GM19452 (cell line): Measurements from ENCODE around the gene GNPAT.

ENCODE experiments used
- ATAC-seq: cut with Tn5 transposase; IDR thresholded peaks from one replicate; pipeline ENCODE4 v1.9.1; 2021; ENCODE audit not compliant: unreplicated experiment

The GNPAT gene

DNA sequence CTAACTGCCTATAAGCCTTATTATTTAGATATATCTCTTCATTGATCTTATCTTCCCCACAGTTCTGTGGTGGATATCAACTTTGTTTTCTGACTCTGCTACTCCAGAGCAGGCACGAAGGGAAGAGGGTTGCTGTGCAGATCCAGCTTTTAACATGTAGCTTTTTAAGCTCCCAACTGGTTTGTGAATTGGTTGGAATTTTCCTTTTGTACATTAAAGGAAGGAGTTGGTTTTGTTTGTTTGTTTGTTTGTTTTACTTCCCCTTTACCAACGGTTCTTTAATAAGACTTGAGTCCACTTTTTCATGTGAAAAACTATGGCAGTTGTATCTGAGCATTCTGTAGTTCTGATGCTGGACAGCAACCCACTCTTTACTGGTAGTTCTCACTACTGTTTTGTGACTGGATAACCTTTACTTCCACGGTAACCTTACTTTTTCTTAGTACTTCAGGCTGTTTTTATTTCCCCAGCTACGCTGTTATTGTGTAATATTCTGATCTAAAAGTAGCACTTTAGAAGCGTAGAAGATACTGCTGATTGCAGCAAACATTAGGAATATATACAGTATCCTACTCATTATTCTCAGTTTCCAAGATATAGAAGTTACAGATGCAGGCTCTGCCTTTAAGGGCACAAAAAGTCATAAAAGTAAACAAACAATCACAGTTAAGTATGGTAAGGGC, 1.6 kb downstream of the GNPAT start:
- ATAC-seq = no peak

DNA sequence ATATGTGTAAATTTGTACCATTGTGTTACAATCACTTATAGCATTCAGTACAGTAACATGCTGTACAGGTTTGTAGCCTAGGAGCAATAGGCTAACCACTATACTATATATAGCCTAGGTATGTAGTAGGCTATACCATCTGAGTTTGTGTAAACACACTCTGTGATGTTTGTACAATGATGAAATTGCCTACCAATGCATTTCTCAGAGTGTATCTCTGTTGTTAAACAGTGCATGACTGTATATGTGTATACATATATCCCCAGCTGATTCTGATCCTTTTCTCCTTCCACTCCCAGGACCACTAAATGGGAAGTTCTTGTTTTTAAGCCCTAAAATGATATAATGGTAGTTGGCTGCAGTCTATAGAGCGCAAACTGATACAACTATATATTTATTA, 7.8 kb downstream of the GNPAT start:
- ATAC-seq = no peak

DNA sequence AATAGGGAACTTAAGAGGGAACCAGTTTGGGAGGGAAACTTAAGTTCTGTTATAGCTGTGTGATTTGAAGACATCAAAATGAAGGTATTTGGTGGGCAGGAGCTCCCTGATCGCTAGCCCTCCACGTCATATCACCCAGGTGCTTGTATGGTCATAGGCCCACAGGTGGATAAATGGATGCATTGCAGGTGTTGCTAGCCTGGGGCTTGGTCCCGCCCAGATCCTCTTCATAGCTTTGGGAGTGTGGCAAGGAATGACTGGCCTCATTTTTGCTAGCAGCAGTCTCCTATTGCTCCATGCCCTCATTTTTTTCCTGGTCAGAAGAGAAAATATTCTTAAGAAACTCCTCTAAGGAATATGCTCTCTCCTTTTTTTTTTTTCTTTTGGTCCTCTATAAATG, 11.3 kb downstream of the GNPAT start:
- ATAC-seq = no peak

DNA sequence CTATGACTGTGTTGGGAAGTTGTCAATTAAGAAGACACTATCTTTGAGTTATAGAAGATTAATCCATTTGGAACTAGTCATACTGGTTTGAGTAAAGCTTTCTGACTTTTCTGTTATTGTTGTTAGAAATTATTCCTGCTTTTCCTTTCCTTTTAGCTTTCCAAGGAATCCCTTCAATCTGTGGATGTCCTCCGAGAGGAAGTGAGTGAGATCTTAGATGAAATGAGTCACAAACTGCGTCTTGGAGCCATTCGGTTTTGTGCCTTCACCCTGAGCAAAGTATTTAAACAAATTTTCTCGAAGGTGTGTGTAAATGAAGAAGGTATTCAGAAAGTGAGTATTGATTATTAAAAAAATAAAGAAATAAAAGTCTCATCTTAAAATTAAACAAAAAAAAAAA, 19.3 kb downstream of the GNPAT start:
- no peak for ATAC-seq

DNA sequence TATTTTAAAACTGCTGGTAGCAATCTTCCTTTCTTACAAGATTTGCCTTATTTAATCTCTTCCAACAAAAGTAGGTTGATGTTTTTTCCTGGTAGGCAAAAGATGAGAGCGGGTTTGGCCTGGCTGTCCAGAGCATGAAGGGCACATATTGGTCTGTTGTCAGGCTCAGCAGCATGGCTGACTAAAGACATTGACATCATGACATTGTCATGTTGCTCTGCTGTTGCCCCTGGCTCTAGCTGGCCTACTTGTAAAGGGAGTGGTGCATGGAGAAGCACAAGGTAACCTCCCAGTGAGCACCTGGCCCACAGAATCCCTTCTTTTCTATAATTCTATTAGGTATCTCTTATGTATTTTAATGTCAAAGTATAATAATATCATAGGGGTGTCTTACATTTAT, 23.6 kb downstream of the GNPAT start:
- no peak for ATAC-seq

DNA sequence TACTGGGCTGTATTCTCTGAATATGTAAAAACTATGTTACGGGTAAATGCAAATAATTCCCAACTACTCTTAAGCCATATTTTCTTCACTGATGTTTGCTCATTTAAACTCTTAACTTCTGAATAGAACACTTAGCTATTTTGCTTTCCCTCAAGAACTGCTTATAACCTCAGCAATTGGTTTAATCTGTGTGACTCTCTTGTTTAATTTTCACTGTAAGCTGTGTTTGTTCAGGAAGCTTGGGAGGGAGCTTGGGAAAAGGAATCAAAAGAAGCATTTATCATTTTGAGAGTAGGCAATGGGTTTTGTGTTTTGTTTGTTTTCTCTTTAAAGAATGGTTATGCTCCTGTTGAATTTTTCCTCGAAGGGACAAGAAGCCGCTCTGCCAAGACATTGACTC, 24.4 kb downstream of the GNPAT start:
- ATAC-seq = no peak

DNA sequence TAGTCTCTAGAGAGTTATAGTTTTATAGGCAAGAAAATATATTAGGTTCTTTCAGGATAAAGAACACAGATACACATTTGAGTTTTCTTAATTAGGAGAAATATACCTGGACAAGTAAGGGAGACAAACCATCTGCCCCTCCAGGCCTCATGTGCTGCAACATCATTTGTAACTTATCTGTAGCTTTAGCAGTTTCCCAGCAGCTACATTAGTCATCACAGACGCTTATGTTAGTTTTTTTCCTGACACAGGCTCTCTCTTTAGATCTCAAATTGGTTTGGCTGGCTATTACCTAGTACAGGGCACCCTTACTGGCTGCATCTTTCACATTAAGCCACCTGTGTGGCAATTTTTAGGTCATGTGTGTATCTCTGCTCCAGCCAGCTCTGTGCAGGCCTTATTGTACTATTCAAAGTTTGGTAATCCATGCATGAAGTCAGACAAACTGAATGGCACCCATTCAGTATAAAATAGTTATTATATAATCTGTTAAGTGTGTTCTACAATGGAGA, 25.9 kb downstream of the GNPAT start:
- no peak for ATAC-seq

DNA sequence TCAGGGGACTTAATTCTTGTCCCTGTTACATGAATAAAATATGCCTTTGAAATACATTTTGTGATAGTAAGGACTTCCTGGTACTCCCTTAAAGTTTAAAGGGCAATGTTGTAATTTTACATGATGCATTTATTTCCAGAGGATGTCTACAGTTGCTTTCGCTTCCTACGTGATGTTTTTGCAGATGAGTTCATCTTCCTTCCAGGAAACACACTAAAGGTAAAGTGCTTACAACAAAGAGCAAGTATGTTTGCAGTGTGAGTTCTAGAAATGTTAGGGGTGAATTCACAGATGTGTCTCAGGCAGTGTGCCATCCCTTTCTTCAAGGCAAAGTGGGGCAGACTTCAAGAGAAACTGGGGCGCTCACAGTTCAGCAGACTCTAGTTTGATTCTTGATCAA, 31.2 kb downstream of the GNPAT start:
- ATAC-seq = no peak

DNA sequence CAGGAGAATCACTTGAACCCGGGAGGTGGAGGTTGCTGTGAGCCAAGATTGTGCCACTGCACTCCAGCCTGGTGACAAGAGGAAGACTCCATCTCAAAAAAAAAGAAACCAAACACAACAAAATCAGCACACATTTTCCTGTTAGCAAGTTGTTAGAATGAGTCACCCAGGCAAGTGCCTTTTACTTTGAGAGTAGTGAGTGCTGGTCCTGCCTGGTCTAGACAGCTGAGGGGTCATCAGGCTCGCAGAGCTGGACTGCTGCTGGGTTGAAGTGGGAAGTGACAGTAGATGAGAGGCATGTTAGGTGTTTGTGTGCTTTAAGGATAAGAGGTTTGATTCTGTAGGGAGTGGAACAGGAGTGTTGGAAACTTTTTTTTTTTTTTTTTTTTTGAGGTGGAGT, 31.9 kb downstream of the GNPAT start:
- no peak for ATAC-seq

DNA sequence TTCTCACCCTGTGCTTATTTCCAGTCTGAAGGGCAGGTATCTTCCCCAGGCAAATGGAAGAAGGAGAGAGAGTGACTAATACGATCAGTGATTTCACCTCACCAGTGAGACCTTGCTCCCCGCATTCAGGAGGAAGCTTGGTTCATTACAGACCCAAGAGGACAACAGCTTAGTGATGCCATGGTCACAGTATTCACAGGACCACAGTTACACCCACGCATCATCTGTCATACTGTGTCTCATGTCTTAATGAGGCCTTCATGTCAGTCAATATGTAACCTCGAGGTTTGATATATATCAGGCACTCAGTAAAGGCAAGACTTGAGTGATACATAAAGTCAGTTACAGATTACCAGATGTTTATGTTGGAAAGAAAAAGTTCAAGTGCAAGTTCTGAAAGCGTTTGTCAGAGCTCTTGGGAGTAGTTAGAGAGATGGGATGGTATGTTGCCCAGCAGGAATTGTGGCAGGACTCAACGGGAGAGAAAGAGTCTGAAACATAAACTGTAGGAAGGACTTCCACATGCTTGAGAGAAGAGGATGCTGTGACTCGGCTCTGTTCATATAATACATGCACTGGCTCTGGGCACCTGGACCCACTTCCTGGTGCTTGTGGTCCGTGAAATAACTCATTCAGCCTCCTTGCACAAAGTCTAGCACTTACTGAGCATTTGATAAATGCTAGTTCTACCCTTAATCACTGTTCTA, 33.3 kb downstream of the GNPAT start:
- ATAC-seq = no peak

DNA sequence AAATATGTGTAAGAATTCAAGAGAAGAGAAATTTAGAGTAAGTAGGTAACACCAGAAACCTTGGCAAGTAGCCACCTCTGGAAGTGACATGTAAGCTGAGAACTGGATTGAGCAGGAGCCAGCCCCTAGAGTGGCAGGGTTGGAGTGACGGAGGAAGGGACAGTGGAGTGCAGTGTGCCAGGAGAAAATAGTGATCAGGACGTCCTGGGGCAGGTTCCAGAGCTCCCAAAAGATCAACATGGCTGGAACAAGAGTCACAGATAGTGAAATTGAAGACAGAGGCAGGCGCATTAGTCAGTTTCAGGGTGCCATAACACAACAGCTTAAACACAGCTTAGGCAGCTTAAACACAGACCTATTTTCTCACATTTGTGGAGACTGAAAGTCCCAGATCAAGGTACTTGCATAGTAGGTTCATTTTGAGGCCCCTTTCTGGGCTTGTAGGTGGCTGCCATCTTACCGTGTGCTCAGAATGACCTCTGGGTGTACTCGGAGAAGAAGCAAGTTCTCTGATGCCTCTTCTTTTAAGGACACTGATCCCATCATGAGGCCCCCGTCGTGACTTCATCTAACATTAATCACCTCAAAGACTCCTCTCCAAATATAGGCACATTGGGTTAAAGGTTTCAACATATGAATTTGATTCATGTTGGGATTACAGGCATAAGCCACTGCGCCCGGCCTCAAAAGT, 37.2 kb downstream of the GNPAT start:
- no peak for ATAC-seq

DNA sequence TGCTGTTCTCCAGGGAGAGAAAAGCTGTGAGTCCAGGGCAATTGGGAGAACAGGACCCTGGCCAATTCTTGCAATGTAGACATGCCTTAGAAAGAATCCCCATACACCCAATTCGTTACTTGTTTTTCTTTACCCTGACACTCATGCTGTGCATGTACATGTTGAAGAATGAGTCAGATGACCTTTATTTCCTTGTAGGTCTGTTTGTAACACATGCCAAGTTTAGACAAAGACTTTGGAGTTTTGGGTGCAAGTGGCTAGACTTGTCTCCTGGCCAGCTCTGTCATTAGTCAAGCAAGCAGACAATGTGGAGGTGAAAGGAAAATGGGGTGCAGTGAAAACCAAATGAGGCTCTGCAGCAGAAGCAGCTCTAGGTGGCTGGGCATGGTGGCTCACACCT, 38.1 kb downstream of the GNPAT start:
- no peak for ATAC-seq

DNA sequence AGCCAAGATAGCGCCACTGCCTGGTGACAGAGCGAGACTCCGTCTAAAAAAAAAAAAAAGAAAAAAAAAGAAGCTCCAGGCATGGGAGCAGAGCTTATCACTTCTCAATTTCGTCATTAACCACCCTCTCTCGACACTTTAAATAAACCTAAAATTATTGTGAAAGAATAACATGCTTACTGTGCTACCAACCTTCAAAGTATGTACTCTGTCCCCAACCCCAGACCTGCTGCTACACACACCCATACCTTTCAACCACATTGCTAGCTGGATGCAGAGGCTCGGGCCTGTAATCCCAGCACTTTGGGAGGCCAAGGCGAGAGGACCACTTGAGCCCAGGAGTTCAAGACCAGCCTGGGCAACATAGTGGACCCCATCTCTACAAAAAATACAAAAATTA, 38.7 kb downstream of the GNPAT start:
- no peak for ATAC-seq

DNA sequence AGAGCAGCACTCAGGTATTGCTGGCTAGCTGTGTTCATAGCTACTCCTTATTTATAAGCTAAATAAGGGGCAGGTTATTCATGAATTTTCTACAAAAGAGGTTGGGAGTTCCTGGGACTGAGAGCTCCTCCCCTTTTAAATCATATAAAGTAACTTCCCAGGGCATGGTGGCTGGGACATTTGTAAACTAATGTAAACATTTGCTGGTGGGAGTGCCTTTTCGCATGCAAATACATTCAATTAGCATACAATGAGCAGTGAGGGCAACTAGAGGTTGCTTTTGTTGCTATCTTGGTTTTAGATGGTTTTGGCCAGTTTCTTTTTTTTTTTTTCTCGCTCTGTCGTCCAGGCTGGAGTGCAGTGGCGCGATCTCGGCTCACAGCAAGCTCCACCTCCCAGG, 43.4 kb downstream of the GNPAT start:
- ATAC-seq = no peak

DNA sequence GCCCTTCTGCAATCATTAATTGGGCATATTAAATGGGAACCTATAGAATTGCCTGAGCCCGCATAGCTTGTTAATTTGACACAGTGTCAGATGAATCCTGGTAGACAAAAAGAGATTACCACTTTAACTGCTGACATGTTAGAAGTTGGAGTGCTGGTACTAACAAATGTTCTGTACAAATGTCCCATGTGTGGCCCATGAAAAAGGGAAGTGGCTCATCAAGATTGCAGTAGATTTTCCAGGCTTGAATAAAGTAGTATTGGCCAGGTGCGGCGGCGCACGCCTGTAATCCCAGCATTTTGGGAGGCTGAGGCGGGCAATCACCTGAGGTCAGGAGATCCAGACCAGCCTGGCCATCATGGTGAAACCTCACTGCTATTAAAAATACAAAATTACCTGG, 45.6 kb downstream of the GNPAT start:
- ATAC-seq = no peak

DNA sequence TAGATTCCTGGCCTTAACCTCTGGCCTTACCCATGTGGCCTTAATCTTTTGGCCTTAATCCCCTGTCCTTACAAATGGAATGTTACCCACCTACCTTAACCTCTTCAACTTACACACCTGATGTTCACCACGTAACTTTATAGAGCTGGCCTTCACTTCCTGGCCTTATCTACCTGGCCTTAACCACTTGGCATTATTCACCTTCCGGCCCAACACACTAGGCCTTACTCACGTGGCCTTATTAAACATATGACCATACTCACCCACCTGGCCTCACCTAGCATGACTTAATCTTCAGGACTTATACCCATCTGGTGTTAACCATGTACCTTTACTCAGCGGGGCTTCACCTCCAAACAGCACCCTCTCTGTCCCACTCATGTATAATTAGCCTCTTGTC, 54.9 kb downstream of the GNPAT start:
- no peak for ATAC-seq

DNA sequence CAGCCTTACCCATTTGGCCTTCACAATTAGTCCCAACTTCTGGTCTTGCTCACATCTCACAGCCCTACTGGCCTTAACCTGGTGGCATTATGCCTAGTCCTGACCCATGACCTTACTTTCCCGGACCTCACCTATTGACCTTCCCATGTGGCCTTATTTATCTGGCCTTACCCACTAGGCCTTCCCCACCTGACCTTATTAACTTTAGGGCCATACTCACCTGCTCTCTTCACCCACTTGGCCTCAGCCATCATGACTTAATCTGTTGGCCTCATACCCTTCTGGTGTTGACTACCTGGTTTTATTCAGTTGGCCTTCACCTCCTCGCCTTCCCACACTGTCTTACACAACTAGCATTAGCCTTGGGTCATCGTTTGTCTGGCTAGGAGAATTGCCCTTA, 61.0 kb downstream of the GNPAT start:
- ATAC-seq = no peak

DNA sequence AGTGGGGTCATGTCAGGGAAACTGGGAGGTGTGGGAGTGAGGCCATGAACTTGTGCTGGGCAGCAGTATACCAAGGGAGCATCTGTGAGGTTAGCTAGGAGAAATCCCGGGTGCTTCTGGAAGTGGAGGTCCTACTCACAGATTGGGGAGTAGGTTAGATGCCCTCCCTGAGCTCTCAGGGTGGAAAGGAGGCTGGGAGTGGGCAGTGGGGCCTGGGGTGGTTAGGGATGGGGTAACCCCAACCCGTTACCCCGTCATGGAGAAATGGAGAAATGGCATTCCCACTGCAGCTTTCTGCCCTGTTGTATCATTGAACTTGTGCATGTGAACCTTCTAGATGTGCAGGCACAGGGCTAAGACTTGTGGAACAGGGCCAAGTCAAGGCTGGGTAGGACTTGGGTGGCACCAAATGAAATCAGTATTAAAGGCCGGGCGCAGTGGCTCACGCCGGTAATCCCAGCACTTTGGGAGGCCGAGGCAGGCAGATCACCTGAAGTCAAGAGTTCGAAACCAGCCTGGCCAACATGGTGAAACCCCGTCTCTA, 69.5 kb downstream of the GNPAT start:
- no peak for ATAC-seq

DNA sequence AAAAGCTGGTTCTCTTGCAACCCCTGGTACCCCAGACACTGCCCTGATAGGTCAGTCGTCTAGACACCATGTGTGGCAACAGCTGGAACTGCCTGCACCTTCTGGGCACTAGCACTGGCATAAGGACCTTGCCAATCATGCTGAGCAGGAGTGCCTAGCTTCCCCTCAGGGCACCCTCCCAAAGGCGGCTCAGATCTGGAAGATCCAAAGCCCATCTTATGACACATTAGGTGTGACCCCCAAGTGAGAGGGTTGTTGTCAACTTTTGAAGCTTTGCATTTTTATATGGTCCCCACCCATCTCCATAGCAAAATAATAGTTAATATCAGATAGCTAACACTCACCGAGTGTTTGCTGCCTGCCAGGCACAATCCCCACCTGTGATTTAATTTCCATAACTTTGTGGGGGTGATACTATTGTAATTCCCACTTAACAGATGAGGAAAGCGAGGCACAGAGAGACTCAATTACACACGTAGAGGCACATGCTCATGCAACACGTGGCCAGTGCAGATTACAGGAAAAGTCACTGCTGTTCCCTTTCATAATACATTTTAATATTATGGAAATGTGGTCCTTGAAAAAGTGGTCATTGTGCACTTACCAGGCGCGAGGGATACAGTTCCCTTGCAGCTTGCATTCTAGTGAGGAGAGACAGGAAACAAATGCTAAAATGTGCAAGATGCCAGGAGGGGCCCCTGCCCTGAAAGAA, 70.9 kb downstream of the GNPAT start:
- ATAC-seq = no peak

DNA sequence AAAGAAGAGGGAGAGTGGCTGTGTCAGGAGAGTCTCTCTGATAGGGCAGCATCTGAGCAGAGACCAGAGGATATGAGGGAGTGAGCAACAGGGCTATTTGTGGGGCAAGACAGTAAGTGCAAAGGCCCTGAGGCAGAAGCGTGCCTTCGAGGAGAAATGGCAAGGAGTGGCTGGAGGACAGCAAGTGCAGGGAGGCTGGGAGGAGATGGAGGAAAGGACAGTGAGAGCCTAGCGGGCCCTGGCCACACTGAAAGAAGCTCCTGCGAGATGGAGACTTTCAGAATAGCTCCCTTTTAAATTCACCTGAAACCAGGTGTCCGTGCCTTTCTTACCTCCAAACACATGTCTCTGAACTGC, 71.4 kb downstream of the GNPAT start:
- no peak for ATAC-seq

DNA sequence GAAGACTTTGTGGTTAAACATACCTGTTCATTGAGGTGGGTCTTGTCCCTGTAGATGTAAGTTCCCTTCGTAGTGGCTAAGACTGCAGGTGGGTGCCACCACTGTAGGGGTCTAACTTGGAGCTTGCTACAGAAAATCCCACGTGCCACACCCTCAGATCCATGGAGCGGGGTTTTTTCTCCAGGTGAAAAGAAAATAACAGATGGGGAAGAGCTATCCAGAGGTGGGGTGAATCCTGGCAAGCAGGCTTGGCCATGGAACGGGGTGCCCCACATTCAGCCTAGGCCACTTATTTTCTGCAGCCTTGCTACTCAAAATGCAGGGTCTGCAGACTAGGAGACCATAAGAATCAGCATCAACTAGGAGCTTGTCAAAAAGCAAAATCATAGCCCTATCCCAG, 72.6 kb downstream of the GNPAT start:
- ATAC-seq = no peak
